WERI-Rb-1 (cell line): ENCODE data around the gene RTCB.

ENCODE experiments used
- DNase-seq: peaks from one replicate; pipeline ENCODE4 v3.0.0-alpha.2; 2020
- H3K27ac ChIP-seq: fragments of 250-450 bp; sonication (Bioruptor Pico); 2 replicates; pipeline ENCODE4 v1.5.1; 2020; ENCODE audit warnings: mild to moderate bottlenecking, moderate library complexity
- H3K27me3 ChIP-seq: fragments of 250-450 bp; sonication (Bioruptor Pico); 2 replicates; pipeline ENCODE4 v1.5.1; 2021; ENCODE audit warnings: mild to moderate bottlenecking, low read depth, moderate library complexity; ENCODE audit not compliant: insufficient read depth, severe bottlenecking
- H3K36me3 ChIP-seq: fragments of 250-450 bp; sonication (Bioruptor Pico); 2 replicates; pipeline ENCODE4 v1.5.1; 2020; ENCODE audit warnings: mild to moderate bottlenecking, moderate library complexity
- H3K4me3 ChIP-seq: 2 replicates; pipeline ENCODE4 v1.5.1; 2011; ENCODE audit warnings: low read depth, mild to moderate bottlenecking, control low read depth, low read length
- H3K9me3 ChIP-seq: fragments of 250-450 bp; sonication (Bioruptor Pico); 2 replicates; pipeline ENCODE4 v1.5.1; 2021; ENCODE audit warnings: mild to moderate bottlenecking, moderate library complexity; ENCODE audit not compliant: severe bottlenecking
- CTCF ChIP-seq: IDR thresholded peaks from 2 replicates; pipeline ENCODE4 v1.5.1; 2011; ENCODE audit warnings: low read depth, mild to moderate bottlenecking, control low read depth, inconsistent platforms, low read length

The RTCB gene

GRCh38 chr22:32411829-32412592, at the start of gene RTCB:
RTCB (minus strand) TSS chr22:32412247; CDS start chr22:32412156, 91 bp downstream.
- no peaks in the 10 kb centered on the region for H3K27me3 ChIP-seq
- H3K27ac ChIP-seq = peak within 1 kb of the TSS; percentile 49
- TF ChIP-seq CTCF = no peak
- peaks cover 23% of the 10 kb centered on the region for H3K36me3 ChIP-seq
- peak within 1 kb of the TSS; percentile 82 for H3K4me3 ChIP-seq
- no peaks in the 10 kb centered on the region for H3K9me3 ChIP-seq
- DNase-seq = peak; percentile 93

GRCh38 chr22:32457031-32457430, 45.0 kb upstream of the RTCB start:
- Histone ChIP-seq H3K27ac (no peak overlapping the region), H3K27me3 (peaks cover 14% of the 10 kb centered on the region), H3K4me3 (no peak overlapping the region), H3K9me3 (no peaks in the 10 kb centered on the region), H3K36me3 (no peaks in the 10 kb centered on the region)
- no peak for TF ChIP-seq CTCF
- no peak for DNase-seq

GRCh38 chr22:32448980-32449379, 36.9 kb upstream of the RTCB start:
- DNase-seq = no peak
- no peak for TF ChIP-seq CTCF
- Histone ChIP-seq H3K9me3 (peaks cover 3% of the 10 kb centered on the region), H3K27me3 (peaks cover 16% of the 10 kb centered on the region), H3K27ac (no peak overlapping the region), H3K36me3 (no peaks in the 10 kb centered on the region), H3K4me3 (no peak overlapping the region)

GRCh38 chr22:32446321-32446720, 34.3 kb upstream of the RTCB start:
- no peak for DNase-seq
- Histone ChIP-seq H3K4me3 (no peak overlapping the region), H3K27ac (no peak overlapping the region), H3K27me3 (peaks cover 23% of the 10 kb centered on the region), H3K36me3 (no peaks in the 10 kb centered on the region), H3K9me3 (peaks cover 3% of the 10 kb centered on the region)
- TF ChIP-seq CTCF = no peak

- peak; percentile 51 for DNase-seq
- Histone ChIP-seq H3K9me3 (no peaks in the 10 kb centered on the region), H3K27ac (no peak overlapping the region), H3K36me3 (no peaks in the 10 kb centered on the region), H3K4me3 (no peak overlapping the region), H3K27me3 (peaks cover 28% of the 10 kb centered on the region)
- peak; percentile 83 for TF ChIP-seq CTCF
Observed at GRCh38 chr22:32444068-32444467, 32.0 kb upstream of the RTCB start.

GRCh38 chr22:32430352-32430751, 18.3 kb upstream of the RTCB start:
- DNase-seq = no peak
- H3K36me3 ChIP-seq = no peaks in the 10 kb centered on the region
- H3K9me3 ChIP-seq = no peaks in the 10 kb centered on the region
- peaks cover 10% of the 10 kb centered on the region for H3K27me3 ChIP-seq
- no peak for TF ChIP-seq CTCF
- H3K27ac ChIP-seq = no peak overlapping the region
- H3K4me3 ChIP-seq = no peak overlapping the region
